IPS-15b (cell line): ENCODE measurements around the gene LYRM1.
"Not testable (repeated sequence)": the region's sequence is repeated elsewhere in the genome, so short reads cannot be mapped to it uniquely, and the experiment has no call there.

Source experiments
- H3K27me3 ChIP-seq: one replicate; pipeline ENCODE4 v1.6.1; 2013; ENCODE audit warnings: low read length; ENCODE audit not compliant: control insufficient read depth, insufficient read depth
- H3K36me3 ChIP-seq: one replicate; pipeline ENCODE4 v1.6.1; 2013; ENCODE audit warnings: low read length; ENCODE audit not compliant: control insufficient read depth, insufficient read depth
- H3K4me1 ChIP-seq: one replicate; pipeline ENCODE4 v1.6.1; 2013; ENCODE audit warnings: mild to moderate bottlenecking, low read length; ENCODE audit not compliant: control insufficient read depth, insufficient read depth
- H3K4me3 ChIP-seq: one replicate; pipeline ENCODE4 v1.5.1; 2013; ENCODE audit warnings: low read depth, low read length
- H3K9ac ChIP-seq: one replicate; pipeline ENCODE4 v1.6.1; 2013; ENCODE audit warnings: low read depth, mild to moderate bottlenecking, low read length
- H3K9me3 ChIP-seq: one replicate; pipeline ENCODE4 v1.6.1; 2013; ENCODE audit warnings: mild to moderate bottlenecking, low read length; ENCODE audit not compliant: control insufficient read depth, insufficient read depth

Gene LYRM1

GRCh38 chr16:20928774-20929411 is 28.3 kb downstream of the LYRM1 start:
- Histone ChIP-seq H3K9ac (no peak overlapping the region), H3K4me1 (no peaks in the 10 kb centered on the region), H3K27me3 (no peaks in the 10 kb centered on the region), H3K9me3 (no peaks in the 10 kb centered on the region), H3K4me3 (no peak overlapping the region), H3K36me3 (no peaks in the 10 kb centered on the region)

GRCh38 chr16:20929676-20930364 is 29.2 kb downstream of the LYRM1 start:
- not testable (repeated sequence) for H3K27me3 ChIP-seq, H3K4me1 ChIP-seq, H3K9ac ChIP-seq, H3K9me3 ChIP-seq, H3K4me3 ChIP-seq, H3K36me3 ChIP-seq

DNA sequence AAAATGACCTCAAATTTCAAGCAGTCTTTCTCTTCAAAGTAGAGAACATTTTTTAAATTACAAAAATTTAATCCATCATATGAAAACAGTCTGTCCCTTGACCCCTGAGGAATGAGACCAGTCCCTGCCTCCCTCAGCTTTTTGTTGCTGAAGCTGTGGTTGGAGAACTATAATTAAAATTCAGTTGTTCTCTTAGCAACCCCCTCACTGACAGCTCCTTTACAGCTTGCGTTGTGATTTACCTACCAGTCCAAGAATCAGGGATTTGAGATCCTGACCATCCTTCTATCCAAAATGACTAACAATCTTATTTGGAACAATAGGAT is 29.8 kb downstream of the LYRM1 start:
- no peaks in the 10 kb centered on the region for H3K9me3 ChIP-seq
- no peaks in the 10 kb centered on the region for H3K4me1 ChIP-seq
- H3K27me3 ChIP-seq = no peaks in the 10 kb centered on the region
- no peaks in the 10 kb centered on the region for H3K36me3 ChIP-seq
- H3K4me3 ChIP-seq = no peak overlapping the region
- H3K9ac ChIP-seq = no peak overlapping the region

- Histone ChIP-seq H3K36me3 (no peaks in the 10 kb centered on the region), H3K4me3 (no peak overlapping the region), H3K9me3 (no peaks in the 10 kb centered on the region), H3K9ac (no peak overlapping the region), H3K27me3 (no peaks in the 10 kb centered on the region), H3K4me1 (no peaks in the 10 kb centered on the region)
These were observed 30.6 kb downstream of the LYRM1 start for GRCh38 chr16:20931066-20931600.

- Histone ChIP-seq H3K27me3 (no peaks in the 10 kb centered on the region), H3K36me3 (no peaks in the 10 kb centered on the region), H3K4me3 (no peak overlapping the region), H3K9me3 (no peaks in the 10 kb centered on the region), H3K4me1 (no peaks in the 10 kb centered on the region), H3K9ac (no peak overlapping the region)
These were observed 33.0 kb downstream of the LYRM1 start for GRCh38 chr16:20933589-20933988.

- H3K4me1 ChIP-seq = no peaks in the 10 kb centered on the region
These were observed 37.2 kb downstream of the LYRM1 start for GRCh38 chr16:20937736-20938135.

GRCh38 chr16:20938426-20938825 is 37.9 kb downstream of the LYRM1 start:
- Histone ChIP-seq H3K36me3 (no peaks in the 10 kb centered on the region), H3K9me3 (no peaks in the 10 kb centered on the region), H3K27me3 (no peaks in the 10 kb centered on the region), H3K9ac (no peak overlapping the region), H3K4me1 (no peaks in the 10 kb centered on the region), H3K4me3 (no peak overlapping the region)

More at GRCh38 chr16:20937736-20938135, 37.2 kb downstream of the LYRM1 start:
- H3K9ac ChIP-seq = no peak overlapping the region
- H3K9me3 ChIP-seq = no peaks in the 10 kb centered on the region
- H3K36me3 ChIP-seq = no peaks in the 10 kb centered on the region
- no peaks in the 10 kb centered on the region for H3K27me3 ChIP-seq
- H3K4me3 ChIP-seq = no peak overlapping the region

DNA sequence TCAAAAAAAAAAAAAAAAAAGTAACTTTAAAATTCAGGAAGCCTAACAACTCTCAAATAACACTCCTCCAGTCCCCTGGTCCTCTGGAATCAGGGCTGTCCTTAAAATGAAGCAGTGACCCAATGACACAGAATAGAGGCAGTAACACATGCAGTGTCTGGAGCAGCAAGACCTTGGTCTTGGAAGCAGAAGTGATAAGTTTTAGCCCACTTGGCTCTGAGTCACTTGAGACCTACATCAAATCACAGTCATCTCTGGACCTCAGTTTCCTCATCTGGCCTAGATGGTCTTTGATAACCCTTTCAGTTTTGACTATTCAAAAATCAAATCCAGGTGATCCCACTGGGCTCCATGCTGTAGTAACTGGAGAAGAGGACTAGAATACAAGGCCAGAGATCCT is 39.0 kb downstream of the LYRM1 start:
- H3K9me3 ChIP-seq = no peaks in the 10 kb centered on the region
- no peak overlapping the region for H3K9ac ChIP-seq
- no peaks in the 10 kb centered on the region for H3K27me3 ChIP-seq
- no peaks in the 10 kb centered on the region for H3K4me1 ChIP-seq
- H3K4me3 ChIP-seq = no peak overlapping the region
- H3K36me3 ChIP-seq = no peaks in the 10 kb centered on the region

DNA sequence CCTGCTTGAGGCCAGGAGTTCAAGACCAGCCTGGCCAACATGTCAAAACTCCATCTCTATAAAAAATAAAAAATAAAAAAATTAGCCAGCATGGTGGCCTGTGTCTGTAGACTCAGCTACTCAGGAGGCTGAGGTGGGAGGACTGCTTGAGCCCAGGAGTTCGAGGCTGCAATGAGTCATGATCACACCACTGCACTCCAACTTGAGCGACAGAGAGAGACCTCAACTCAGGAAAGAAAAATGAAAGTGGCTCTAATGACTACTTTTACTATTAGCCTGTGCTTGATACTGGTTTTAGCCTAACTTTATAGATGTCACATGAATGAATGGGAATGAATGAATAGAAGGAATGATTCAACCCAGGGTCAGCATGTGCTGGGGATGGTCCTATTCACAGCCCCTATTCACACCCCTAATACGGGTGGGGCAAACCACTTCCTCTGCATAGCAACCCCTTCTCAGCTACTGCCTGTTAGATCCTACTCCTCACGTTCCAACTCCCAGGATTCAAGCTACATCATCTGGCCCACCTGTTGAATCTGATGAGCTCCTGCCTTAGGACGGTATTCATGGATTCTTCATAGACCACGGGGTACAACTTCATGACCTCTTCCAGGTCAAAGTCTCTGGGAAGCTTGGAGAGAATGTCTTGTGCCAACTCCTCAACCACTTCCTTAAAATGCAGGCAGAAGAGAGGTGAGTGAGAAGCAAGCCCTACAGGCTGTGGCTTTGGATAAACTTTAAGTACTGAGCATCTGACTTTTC is 40.5 kb downstream of the LYRM1 start:
- no peaks in the 10 kb centered on the region for H3K9me3 ChIP-seq
- H3K36me3 ChIP-seq = no peaks in the 10 kb centered on the region
- H3K9ac ChIP-seq = no peak overlapping the region
- H3K27me3 ChIP-seq = no peaks in the 10 kb centered on the region
- peaks cover 1% of the 10 kb centered on the region for H3K4me1 ChIP-seq
- H3K4me3 ChIP-seq = no peak overlapping the region

DNA sequence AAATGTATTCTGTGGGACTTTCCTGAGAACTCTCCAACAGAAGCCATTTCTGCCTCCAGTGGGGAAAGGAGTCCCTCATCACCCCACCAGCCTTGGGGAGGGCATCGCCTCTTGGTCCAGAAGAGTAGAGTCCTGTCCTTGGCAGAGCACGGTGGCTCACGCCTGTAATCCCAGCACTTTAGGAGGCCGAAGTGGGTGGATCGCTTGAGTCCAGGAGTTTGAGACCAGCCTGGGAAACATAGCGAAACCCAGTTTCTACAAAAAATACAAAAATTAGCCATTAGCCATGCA is 41.0 kb downstream of the LYRM1 start:
- Histone ChIP-seq H3K9me3 (no peaks in the 10 kb centered on the region), H3K4me1 (peaks cover 2% of the 10 kb centered on the region)

GRCh38 chr16:20942256-20942655 is 41.7 kb downstream of the LYRM1 start:
- H3K4me3 ChIP-seq = no peak overlapping the region
- H3K9me3 ChIP-seq = no peaks in the 10 kb centered on the region
- no peaks in the 10 kb centered on the region for H3K27me3 ChIP-seq
- peaks cover 2% of the 10 kb centered on the region for H3K4me1 ChIP-seq
- no peaks in the 10 kb centered on the region for H3K36me3 ChIP-seq
- H3K9ac ChIP-seq = no peak overlapping the region

More for the DNA sequence above, 41.0 kb downstream of the LYRM1 start:
- H3K36me3 ChIP-seq = no peaks in the 10 kb centered on the region
- no peaks in the 10 kb centered on the region for H3K27me3 ChIP-seq
- H3K9ac ChIP-seq = no peak overlapping the region
- no peak overlapping the region for H3K4me3 ChIP-seq
